H54 (cell line): Measurements from ENCODE around the gene TAS2R50.

ENCODE experiments used
- DNase-seq: peaks from one replicate; pipeline ENCODE4 v3.0.0; 2011; ENCODE audit warnings: low spot score, mixed read lengths; ENCODE audit not compliant: insufficient read length
- FAIRE-seq: peaks from 3 replicates; lab custom pipeline; 2011; peaks lifted over from hg19 to GRCh38; lab: Jason Lieb, UNC
- POLR2A ChIP-seq: IDR thresholded peaks from 2 replicates; pipeline ENCODE4 v1.6.1; 2011; ENCODE audit warnings: low read depth, mild to moderate bottlenecking, low read length

TAS2R50 gene

DNA sequence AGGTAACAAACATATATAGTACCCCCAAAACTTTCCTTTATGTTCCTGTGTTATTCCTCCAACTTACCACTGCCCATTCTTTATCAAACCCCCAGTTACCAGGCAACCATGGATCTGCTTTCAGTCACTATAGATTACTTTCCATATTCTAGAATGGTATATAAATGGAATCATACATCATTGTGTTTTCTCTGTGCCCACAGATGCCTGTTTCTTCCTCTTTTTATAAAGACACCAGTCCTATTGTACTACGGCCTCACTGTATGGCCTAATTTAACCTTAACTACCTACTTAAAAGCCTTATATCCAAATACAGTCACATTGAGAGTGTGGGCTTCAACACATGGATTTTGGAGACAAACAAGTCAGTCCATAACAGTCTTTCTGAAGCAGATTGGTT is 50.2 kb downstream of the TAS2R50 start:
- FAIRE-seq, result no peak
- no peak for DNase-seq
- no peak for TF ChIP-seq POLR2A
